Fibroblast of pulmonary artery (primary cell): ENCODE measurements around the gene MGAT5.
A peak's percentile ranks its signal among the peaks of the same experiment; 100 is the strongest.

ENCODE experiments used
- DNase-seq: peaks from one replicate; pipeline ENCODE4 v3.0.0-alpha.2; 2010; ENCODE audit warnings: low read depth
- H3K4me3 ChIP-seq: replicated peaks from 2 replicates; pipeline ENCODE4 v1.5.1; 2011; ENCODE audit warnings: low read depth, mild to moderate bottlenecking, control low read depth, low read length, moderate library complexity
- CTCF ChIP-seq: IDR thresholded peaks from 2 replicates; pipeline ENCODE4 v1.5.1; 2011; ENCODE audit warnings: mild to moderate bottlenecking, control low read depth, low read length, inconsistent platforms; ENCODE audit errors: missing control alignments

The MGAT5 gene

GRCh38 chr2:134391751-134392160 is 137.9 kb downstream of the MGAT5 start:
- no peak for TF ChIP-seq CTCF
- no peak for DNase-seq
- H3K4me3 ChIP-seq = no peak overlapping the region

- TF ChIP-seq CTCF = peak; percentile 14
- no peak overlapping the region for H3K4me3 ChIP-seq
- no peak for DNase-seq
Measured at GRCh38 chr2:134392442-134393074, 138.7 kb downstream of the MGAT5 start.

GRCh38 chr2:134393075-134393461 is 139.2 kb downstream of the MGAT5 start:
- TF ChIP-seq CTCF = no peak
- DNase-seq = peak; percentile 60

GRCh38 chr2:134395779-134396178 is 141.9 kb downstream of the MGAT5 start:
- no peak overlapping the region for H3K4me3 ChIP-seq
- TF ChIP-seq CTCF = no peak
- no peak for DNase-seq

More at GRCh38 chr2:134393075-134393461, 139.2 kb downstream of the MGAT5 start:
- H3K4me3 ChIP-seq = no peak overlapping the region

GRCh38 chr2:134396493-134396892 is 142.6 kb downstream of the MGAT5 start:
- no peak overlapping the region for H3K4me3 ChIP-seq
- no peak for DNase-seq
- TF ChIP-seq CTCF = no peak

GRCh38 chr2:134397146-134397896 is 143.4 kb downstream of the MGAT5 start:
- H3K4me3 ChIP-seq = no peak overlapping the region
- DNase-seq = no peak
- TF ChIP-seq CTCF = no peak
